ENCODE measurements around the gene LAMA2.

Gene LAMA2

DNA sequence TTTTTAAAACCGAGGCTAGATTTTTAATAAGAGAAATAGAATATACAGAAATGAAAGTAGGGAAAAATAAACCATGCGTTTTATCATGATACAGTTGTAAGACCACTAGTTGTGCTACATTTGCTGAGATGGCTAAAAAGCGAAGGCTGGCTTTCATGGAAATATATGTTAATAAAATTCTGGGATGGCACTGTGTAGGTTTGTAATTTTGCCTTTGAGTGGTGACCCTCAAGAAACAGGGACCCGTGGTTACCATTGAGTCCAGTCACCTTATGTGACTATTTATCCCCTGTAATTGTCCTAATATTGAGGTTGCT lies 593.3 kb downstream of the LAMA2 start:
- no peak for TF ChIP-seq TAF1 (IDR thresholded peaks at IDR 0.05; ENCODE audit: borderline replicate concordance, insufficient read depth, low read length)
- TF ChIP-seq REST (IDR thresholded peaks at IDR 0.05; ENCODE audit: insufficient read depth in 1 of 2, low read depth in 2 of 2, low read length in 2 of 2): no peak
- no peak for TF ChIP-seq FOXP2 (optimal IDR thresholded peaks at IDR 0.05; ENCODE audit: borderline replicate concordance, extremely low read depth, extremely low read length, insufficient read depth)
- no peak for TF ChIP-seq SIN3A (IDR thresholded peaks at IDR 0.05; ENCODE audit: borderline replicate concordance, insufficient read depth, low read length)
- TF ChIP-seq POLR2AphosphoS5 (IDR thresholded peaks at IDR 0.05; ENCODE audit: low read depth, low read length): no peak

GRCh38 chr6:129476810-129477209 lies 593.9 kb downstream of the LAMA2 start:
- TF ChIP-seq FOXP2 (optimal IDR thresholded peaks at IDR 0.05; ENCODE audit: borderline replicate concordance, extremely low read depth, extremely low read length, insufficient read depth): no peak
- no peak for TF ChIP-seq POLR2AphosphoS5 (IDR thresholded peaks at IDR 0.05; ENCODE audit: low read depth, low read length)

- TF ChIP-seq REST (IDR thresholded peaks at IDR 0.05; ENCODE audit: insufficient read depth in 1 of 2, low read depth in 2 of 2, low read length in 2 of 2) (no peak), FOXP2 (optimal IDR thresholded peaks at IDR 0.05; ENCODE audit: borderline replicate concordance, extremely low read depth, extremely low read length, insufficient read depth) (no peak), POLR2AphosphoS5 (IDR thresholded peaks at IDR 0.05; ENCODE audit: low read depth, low read length) (no peak), SIN3A (IDR thresholded peaks at IDR 0.05; ENCODE audit: borderline replicate concordance, insufficient read depth, low read length) (no peak), TAF1 (IDR thresholded peaks at IDR 0.05; ENCODE audit: borderline replicate concordance, insufficient read depth, low read length) (no peak)
Measured at GRCh38 chr6:129478379-129478778, 595.4 kb downstream of the LAMA2 start.

GRCh38 chr6:129481706-129482105 lies 598.8 kb downstream of the LAMA2 start:
- TF ChIP-seq REST (IDR thresholded peaks at IDR 0.05; ENCODE audit: insufficient read depth in 1 of 2, low read depth in 2 of 2, low read length in 2 of 2) (no peak), TAF1 (IDR thresholded peaks at IDR 0.05; ENCODE audit: borderline replicate concordance, insufficient read depth, low read length) (no peak), POLR2AphosphoS5 (IDR thresholded peaks at IDR 0.05; ENCODE audit: low read depth, low read length) (no peak), FOXP2 (optimal IDR thresholded peaks at IDR 0.05; ENCODE audit: borderline replicate concordance, extremely low read depth, extremely low read length, insufficient read depth) (no peak), SIN3A (IDR thresholded peaks at IDR 0.05; ENCODE audit: borderline replicate concordance, insufficient read depth, low read length) (no peak)

GRCh38 chr6:129485746-129486145 lies 602.8 kb downstream of the LAMA2 start:
- TF ChIP-seq POLR2AphosphoS5 (IDR thresholded peaks at IDR 0.05; ENCODE audit: low read depth, low read length) (no peak), TAF1 (IDR thresholded peaks at IDR 0.05; ENCODE audit: borderline replicate concordance, insufficient read depth, low read length) (no peak), FOXP2 (optimal IDR thresholded peaks at IDR 0.05; ENCODE audit: borderline replicate concordance, extremely low read depth, extremely low read length, insufficient read depth) (no peak), REST (IDR thresholded peaks at IDR 0.05; ENCODE audit: insufficient read depth in 1 of 2, low read depth in 2 of 2, low read length in 2 of 2) (no peak), SIN3A (IDR thresholded peaks at IDR 0.05; ENCODE audit: borderline replicate concordance, insufficient read depth, low read length) (no peak)

Measured in PFSK-1 (cell line).